GM18502 (cell line): ENCODE results near the gene BCL2.

Experiments used
- ATAC-seq: cut with Tn5 transposase; IDR thresholded peaks from one replicate; pipeline ENCODE4 v1.9.1; 2021; ENCODE audit warnings: mild to moderate bottlenecking; ENCODE audit not compliant: unreplicated experiment, poor library complexity

BCL2 gene

GRCh38 chr18:63329431-63330145 lies 10.0 kb upstream of the BCL2 start:
- no peak for ATAC-seq

- no peak for ATAC-seq
Observed at GRCh38 chr18:63326011-63326410, 6.4 kb upstream of the BCL2 start.

DNA sequence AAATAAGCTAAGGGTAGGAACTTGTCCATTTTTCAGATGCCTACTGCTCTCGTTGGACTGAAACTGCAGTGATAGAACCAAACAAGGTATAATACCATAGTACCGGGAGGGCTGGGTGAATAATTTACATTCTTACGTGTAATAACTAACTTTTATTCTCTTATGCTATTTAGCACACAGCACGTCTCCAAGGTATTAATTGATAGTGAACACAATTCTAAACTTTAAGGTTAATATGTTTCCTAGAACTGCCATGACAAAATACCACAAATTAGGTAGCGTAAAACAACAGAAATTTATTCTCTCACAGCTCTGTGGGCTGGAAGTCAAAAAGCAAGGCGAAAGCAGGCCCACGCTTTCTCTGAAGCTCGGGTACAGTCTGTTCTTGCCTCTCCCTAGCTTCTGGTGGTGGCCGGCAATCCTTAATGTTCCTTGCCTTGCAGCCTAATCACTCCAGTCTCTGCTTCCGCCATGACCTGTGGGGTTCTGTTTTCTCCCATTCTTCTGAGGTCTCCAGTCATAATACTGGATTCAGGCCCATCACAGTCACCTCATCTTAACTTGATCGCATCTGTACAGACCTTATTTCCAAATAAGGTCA lies 5.6 kb upstream of the BCL2 start:
- ATAC-seq, result no peak

DNA sequence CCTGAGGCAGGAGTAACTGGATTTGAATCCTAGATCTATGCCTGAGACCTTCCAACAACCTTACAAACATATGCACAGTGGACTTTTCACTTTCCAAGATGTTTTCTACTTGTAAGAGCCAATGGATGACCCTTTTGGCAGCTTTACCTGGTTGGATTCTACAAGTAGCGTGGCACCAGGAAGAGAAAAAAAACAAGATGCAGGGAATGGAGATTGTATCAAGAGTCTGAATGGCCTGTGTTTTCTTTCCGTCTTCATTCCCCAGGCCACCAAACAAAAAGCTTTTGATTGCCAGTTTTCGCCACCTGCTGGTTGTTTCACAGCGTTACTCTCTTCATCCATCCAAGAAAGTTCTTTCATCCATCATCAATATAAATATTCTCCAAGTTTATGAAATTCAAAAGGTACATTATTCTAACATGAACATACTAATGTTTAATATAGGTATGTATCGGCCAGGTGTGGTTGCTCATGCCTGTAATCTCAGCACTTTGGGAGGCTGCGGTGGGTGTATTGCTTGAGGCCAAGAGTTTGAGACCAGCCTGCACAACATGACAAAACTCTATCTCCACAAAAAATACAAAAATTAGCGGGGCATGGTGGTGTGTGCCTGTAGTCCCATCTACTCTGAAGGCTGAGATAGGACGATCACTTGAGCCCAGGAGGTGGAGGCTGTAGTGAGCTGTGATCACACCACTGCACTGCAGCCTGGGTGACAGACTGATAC lies 3.5 kb upstream of the BCL2 start:
- ATAC-seq, result no peak

- no peak for ATAC-seq
Observed at GRCh38 chr18:63322206-63322605, 2.6 kb upstream of the BCL2 start.

DNA sequence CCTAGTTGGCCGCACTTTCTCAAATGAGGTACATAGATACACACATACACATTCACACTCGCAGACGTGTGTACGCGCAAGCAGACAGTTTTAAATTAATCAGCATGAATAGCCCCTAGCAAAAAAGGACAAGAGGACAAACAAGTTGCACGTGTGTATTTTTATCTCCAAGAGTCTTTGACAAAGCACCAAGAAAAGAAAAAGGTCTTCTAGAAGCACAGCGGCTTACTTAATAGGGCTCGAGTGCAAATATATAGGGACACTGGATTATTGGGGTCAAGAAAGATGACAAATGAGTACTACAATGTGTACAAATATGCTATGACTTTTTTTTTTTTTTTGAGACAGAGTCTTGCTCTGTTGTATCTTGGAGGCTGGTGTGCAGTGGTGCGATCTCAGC lies 1.7 kb upstream of the BCL2 start:
- no peak for ATAC-seq

GRCh38 chr18:63320975-63321265 lies 1.4 kb upstream of the BCL2 start:
- no peak for ATAC-seq

GRCh38 chr18:63320123-63320974 lies 780 bp upstream of the BCL2 start:
- ATAC-seq, result peak; percentile 63

GRCh38 chr18:63318889-63319382 lies 633 bp downstream of the BCL2 start:
- no peak for ATAC-seq

GRCh38 chr18:63317982-63318888 lies 1.3 kb downstream of the BCL2 start:
- peak; percentile 42 for ATAC-seq

GRCh38 chr18:63317556-63317946 lies 2.0 kb downstream of the BCL2 start:
- no peak for ATAC-seq

DNA sequence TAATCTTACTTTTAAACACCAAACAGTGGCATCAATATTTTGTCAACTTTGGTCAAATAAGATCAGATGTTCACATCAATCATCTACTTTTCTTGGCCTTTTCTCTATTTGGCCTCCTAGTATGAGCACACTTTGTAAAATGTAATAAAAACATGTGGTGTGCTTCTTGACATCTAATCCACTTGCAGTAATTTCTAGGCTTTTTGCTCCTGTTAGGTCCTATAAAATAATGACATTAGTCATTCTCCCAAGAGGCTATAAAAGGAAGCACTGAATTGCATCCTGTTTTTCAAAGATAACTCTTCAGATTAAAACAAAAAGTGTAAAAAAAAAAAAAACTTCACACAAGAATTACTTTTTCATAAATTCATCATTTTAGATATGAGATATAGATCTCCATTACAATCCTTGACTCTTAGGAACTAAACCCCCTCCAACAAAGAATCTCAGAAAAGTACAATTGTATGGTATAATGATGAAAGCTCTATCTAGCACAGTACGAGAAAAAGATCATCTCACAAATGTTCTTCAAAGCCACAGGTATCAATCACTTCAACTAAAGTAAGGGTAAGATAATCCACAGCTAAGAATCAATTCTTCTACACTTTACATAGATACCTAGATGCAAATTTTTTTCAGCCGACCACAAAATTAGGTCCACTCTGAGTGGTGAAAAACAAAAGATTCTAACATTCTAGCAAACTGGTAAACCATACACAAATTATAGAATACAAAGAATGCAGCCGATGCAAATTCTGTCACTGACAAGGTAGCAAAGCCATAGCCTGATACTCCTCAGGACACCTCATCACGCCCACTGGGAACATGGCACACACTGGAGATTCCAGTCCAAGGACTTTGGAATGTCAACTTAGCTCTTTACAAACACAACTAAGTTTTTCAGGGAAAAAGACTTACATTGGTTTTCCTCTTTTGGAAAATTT lies 2.7 kb downstream of the BCL2 start:
- no peak for ATAC-seq

GRCh38 chr18:63315876-63316275 lies 3.7 kb downstream of the BCL2 start:
- ATAC-seq, result no peak

GRCh38 chr18:63315131-63315662 lies 4.4 kb downstream of the BCL2 start:
- no peak for ATAC-seq

DNA sequence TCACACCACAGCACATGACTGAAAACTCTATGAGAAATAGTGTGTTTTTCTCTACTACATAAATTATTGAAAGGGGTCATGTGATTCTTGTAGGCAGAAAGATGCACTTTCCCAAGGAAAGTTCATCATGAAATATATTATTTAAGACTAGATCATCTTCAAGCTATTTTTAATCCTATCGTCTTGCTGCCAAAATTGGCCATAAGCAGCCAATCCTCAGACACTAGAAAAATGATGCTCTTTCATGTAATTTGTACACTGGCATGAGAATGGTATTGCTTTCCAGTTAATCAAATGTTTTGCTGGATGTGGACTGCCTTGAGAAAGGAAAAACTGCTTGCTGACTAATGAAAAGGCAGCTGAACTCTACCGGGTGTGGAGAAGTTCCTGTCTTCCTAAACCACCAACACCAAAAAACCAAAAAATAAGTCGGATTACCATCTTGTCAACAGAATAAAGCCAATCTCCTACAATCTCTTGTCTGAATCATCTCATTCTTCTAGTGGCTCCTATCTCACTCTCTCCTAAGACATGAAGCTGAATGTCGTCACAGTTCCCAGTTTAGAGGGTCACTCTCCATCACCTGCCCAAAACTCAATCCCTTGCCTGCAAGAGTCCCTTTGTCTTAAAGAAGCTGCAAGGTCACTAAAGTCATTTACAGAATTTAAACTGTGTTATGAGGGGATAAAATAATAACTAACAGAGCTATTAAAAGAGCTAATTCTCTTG lies 5.3 kb downstream of the BCL2 start:
- ATAC-seq, result no peak

- no peak for ATAC-seq
Observed at GRCh38 chr18:63313396-63313917, 6.1 kb downstream of the BCL2 start.

DNA sequence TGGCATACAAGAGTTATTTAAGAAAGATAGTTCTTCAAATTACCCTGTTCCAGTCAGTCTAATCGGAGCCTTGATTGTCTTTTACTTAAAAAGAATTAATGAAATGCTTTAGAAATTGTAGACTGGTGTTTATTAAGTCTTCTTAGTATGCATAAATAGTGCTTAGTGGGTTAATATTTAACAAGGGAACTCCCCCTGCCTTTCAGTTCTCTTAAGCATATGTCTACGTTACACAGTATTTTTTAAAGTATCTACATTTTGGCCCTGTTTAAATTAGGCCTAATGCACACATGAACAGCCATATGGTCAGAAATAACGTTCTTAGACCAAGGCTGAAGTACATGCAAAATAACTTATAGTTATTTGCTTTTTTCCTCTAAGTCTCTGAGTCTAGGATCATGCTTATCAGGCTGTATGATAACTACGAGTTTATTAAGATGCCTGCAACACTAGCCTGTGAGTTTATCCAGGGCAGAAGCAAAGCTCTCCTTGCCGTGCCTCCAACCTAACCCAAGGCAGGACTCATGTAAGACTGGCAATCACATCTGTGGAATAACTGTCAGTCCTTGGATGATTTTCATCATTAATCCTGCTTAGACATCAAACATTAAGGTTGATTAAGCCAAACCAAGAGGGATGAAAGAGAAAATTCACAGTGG lies 6.7 kb downstream of the BCL2 start:
- no peak for ATAC-seq
